ENCODE measurements around the gene MPC1L.

DNA sequence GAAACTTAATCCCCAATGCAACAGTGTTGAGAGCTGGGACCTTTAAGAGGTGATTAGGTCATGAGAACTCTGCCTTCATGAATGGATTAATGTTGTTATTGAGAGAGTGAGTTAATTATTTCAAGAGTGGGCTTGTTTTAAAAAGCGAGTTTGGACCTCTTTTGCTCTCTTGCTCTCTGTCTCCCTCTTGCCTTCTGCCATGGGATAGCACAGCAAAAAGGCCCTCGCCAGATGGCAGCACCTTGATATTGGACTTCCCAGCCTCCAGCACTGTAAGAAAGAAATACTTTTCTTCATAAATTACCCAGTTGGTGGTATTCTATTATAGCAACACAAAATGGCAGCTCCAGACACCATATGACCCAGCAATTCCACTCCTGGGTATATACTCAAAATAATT lies 49.5 kb upstream of the MPC1L start:
- no peak for TF ChIP-seq ARNTL (CRISPR knock-in tag; IDR thresholded peaks at IDR 0.05; ENCODE audit: borderline replicate concordance, low read depth)
- no peak for TF ChIP-seq ZNF8 (CRISPR knock-in tag; IDR thresholded peaks at IDR 0.05)
- no peak for TF ChIP-seq ISL1 (CRISPR knock-in tag; IDR thresholded peaks at IDR 0.05)
- TF ChIP-seq, protein P1, sequence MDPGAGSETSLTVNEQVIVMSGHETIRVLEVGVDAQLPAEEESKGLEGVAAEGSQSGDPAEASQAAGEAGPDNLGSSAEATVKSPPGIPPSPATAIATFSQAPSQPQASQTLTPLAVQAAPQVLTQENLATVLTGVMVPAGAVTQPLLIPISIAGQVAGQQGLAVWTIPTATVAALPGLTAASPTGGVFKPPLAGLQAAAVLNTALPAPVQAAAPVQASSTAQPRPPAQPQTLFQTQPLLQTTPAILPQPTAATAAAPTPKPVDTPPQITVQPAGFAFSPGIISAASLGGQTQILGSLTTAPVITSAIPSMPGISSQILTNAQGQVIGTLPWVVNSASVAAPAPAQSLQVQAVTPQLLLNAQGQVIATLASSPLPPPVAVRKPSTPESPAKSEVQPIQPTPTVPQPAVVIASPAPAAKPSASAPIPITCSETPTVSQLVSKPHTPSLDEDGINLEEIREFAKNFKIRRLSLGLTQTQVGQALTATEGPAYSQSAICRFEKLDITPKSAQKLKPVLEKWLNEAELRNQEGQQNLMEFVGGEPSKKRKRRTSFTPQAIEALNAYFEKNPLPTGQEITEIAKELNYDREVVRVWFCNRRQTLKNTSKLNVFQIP (CRISPR knock-in tag; IDR thresholded peaks at IDR 0.05; ENCODE audit: borderline replicate concordance, low read depth), result no peak
- TF ChIP-seq, protein P2, sequence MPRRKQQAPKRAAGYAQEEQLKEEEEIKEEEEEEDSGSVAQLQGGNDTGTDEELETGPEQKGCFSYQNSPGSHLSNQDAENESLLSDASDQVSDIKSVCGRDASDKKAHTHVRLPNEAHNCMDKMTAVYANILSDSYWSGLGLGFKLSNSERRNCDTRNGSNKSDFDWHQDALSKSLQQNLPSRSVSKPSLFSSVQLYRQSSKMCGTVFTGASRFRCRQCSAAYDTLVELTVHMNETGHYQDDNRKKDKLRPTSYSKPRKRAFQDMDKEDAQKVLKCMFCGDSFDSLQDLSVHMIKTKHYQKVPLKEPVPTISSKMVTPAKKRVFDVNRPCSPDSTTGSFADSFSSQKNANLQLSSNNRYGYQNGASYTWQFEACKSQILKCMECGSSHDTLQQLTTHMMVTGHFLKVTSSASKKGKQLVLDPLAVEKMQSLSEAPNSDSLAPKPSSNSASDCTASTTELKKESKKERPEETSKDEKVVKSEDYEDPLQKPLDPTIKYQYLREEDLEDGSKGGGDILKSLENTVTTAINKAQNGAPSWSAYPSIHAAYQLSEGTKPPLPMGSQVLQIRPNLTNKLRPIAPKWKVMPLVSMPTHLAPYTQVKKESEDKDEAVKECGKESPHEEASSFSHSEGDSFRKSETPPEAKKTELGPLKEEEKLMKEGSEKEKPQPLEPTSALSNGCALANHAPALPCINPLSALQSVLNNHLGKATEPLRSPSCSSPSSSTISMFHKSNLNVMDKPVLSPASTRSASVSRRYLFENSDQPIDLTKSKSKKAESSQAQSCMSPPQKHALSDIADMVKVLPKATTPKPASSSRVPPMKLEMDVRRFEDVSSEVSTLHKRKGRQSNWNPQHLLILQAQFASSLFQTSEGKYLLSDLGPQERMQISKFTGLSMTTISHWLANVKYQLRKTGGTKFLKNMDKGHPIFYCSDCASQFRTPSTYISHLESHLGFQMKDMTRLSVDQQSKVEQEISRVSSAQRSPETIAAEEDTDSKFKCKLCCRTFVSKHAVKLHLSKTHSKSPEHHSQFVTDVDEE (CRISPR knock-in tag; IDR thresholded peaks at IDR 0.05), result no peak
- TF ChIP-seq SNAI2 (CRISPR knock-in tag; IDR thresholded peaks at IDR 0.05), result no peak
